GM12865 (cell line): ENCODE results near the gene CEACAM16.
"Not testable (repeated sequence)": the region's sequence is repeated elsewhere in the genome, so short reads cannot be mapped to it uniquely, and the experiment has no call there.

Source experiments
- DNase-seq: peaks from one replicate; pipeline ENCODE4 v3.0.0; 2010; ENCODE audit warnings: low read depth
- H3K4me3 ChIP-seq: 2 replicates; pipeline ENCODE4 v1.5.1; 2011; ENCODE audit warnings: mild to moderate bottlenecking, low read depth, low read length, control low read depth
- TF ChIP-seq, protein P1 (sequence below): IDR thresholded peaks from 2 replicates; pipeline ENCODE4 v1.5.1; 2011; ENCODE audit warnings: low read length, control low read depth, low read depth, inconsistent platforms; ENCODE audit not compliant: insufficient read depth; ENCODE audit errors: missing control alignments

Gene CEACAM16

DNA sequence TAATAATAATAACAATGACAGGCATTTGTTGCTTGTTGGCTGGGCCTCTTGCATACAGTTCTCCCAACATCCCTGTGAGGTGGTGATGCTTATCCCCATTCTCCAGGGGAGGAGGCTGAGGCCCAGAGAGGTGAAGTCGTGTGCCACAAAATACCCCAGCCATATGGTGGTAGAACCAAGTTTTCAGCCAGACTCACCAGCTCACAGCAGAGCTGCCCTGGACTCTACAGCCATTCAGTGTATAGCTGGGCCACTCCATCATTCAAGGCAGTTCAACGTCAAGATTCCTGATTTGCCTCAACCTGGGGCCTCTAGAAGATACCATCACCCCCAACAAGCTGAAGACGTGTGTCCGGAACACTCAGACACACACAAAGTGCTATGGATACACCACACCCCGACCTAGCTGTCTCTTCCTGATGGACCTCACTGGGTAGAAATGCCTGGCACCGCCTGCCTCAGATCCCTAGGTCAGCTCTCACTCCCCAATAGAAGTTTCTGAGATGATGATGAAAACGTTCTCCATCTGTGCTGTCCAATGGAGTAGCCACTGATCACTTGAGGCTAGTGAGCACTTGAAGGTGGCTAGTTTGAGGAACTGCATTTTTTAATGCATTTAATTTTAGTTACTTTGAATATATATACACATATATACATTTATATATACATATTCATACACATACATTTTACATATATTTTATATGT lies 31.9 kb upstream of the CEACAM16 start:
- TF ChIP-seq, protein P1, sequence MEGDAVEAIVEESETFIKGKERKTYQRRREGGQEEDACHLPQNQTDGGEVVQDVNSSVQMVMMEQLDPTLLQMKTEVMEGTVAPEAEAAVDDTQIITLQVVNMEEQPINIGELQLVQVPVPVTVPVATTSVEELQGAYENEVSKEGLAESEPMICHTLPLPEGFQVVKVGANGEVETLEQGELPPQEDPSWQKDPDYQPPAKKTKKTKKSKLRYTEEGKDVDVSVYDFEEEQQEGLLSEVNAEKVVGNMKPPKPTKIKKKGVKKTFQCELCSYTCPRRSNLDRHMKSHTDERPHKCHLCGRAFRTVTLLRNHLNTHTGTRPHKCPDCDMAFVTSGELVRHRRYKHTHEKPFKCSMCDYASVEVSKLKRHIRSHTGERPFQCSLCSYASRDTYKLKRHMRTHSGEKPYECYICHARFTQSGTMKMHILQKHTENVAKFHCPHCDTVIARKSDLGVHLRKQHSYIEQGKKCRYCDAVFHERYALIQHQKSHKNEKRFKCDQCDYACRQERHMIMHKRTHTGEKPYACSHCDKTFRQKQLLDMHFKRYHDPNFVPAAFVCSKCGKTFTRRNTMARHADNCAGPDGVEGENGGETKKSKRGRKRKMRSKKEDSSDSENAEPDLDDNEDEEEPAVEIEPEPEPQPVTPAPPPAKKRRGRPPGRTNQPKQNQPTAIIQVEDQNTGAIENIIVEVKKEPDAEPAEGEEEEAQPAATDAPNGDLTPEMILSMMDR: no peak
- no peak for DNase-seq
- no peak overlapping the region for H3K4me3 ChIP-seq

DNA sequence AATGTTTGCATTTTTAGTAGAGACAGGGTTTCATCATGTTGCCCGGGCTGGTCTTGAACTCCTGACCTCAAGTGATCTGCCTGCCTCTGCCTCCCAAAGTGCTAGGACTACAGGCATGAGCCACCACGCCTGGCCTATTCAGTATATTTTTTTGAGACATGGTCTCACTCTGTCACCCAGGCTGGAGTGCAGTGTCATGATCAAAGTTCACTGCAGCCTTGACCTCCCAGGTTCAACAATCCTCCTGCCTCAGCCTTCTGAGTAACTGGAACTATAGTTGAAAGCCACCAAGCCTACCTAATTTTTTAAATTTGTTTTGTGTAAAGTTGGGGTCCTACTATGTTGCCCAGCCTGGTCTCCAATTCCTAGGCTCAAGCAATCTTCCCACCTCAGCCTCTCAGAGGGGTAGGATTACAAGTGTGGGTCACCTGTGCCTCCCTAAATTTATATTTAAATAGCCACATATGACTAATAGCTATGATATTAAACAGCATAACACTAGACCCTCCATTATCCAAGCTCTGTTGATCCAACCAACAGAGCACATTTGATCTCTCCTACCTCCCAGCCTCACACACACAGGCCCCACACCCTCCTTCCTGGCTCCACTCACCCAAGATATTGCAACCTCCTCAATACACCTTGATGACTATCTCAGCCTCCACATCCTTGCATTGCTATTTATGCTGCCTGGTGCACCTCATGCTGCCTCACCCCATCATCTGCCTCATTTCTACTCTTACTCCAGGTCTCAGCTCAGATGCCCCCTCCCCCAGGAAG lies 29.8 kb upstream of the CEACAM16 start:
- H3K4me3 ChIP-seq: no peak overlapping the region
- no peak for DNase-seq
- TF ChIP-seq, protein P1: no peak

DNA sequence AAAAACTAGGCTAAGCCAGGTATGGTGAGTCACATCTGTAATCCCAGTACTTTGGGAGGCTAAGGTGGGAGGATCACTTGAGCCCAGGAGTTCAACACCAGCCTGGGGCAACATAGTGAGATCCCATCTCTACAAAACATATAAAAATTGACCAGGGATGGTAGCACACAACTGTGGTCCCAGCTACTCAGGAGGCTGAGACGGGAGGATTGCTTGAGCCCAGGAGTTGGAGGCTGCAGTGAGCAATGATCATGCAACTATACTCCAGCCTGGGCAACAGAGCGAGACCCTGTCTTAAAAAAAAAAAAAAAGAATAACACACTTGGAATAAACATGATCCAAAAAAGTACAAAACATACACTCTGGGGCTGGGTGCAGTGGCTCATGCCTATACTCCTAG lies 28.9 kb upstream of the CEACAM16 start:
- DNase-seq: not testable (repeated sequence)

DNA sequence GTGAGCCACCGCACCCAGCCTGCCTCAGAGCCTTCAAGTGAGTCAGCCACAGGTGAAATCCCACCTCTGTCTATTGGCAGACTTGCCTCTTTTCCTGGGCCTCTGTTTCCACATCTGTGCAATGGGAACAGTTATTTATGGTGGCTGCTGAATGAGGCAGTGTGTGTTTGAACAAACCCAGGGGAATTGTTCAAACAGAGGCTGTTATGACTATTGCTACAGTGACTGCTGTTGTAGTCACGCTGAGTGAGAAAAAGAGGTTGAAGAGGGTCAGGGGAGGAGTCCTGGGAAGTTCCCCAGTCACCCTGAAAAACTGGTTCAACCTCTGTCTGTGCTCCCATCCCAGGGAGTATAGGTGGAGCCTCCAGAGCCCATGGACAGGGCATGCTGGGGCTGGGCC lies 27.6 kb upstream of the CEACAM16 start, which contains the start of gene CEACAM19:
CEACAM19 (plus strand) TSS at position 83 of the 400 bp plus-strand sequence. CDS start 450 bp downstream, outside the sequence.
- TF ChIP-seq, protein P1: no peak
- peak; percentile 54 for DNase-seq
- H3K4me3 ChIP-seq: no peak within 1 kb of the TSS

More for the DNA sequence above, 28.9 kb upstream of the CEACAM16 start:
- H3K4me3 ChIP-seq: not testable (repeated sequence)

DNA sequence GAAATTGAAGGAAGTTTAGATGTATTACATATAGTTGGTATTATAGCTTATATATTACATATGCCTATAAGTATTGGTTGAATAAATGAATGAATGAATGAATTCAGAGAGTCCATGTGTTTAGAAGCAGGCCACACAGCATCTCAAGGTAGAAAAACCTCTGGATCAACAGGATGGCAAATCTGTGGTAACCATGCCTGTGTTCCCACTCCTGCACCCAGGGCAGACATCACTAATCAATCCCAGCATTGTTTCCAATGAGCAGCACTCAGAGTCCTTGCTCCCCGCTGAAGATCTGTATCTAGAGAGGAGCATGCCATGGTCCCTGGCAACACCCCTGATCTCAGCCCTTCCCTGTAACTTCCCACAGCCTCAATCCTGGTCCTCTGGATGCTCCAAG lies 26.7 kb upstream of the CEACAM16 start:
- no peak overlapping the region for H3K4me3 ChIP-seq
- TF ChIP-seq, protein P1: no peak
- DNase-seq: no peak

DNA sequence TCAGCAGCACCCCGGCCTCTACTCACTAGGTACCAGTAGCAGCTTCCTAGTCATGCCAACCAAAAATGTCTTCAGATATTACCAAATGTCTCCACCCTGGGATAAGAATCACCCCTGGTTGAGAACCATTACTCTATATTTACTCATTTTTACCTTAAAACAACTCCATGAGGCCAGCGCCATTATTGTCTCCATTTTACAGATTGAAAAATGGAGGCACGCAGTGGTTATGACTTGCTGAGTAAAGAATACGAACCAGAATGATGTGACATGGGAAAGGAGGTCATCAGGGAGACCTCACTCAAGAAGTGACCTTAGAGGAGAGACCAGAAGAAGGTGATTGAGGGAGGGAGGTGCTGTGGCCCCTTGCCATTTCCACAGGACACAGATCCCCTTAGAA lies 25.4 kb upstream of the CEACAM16 start:
- no peak overlapping the region for H3K4me3 ChIP-seq
- TF ChIP-seq, protein P1: no peak
- DNase-seq: no peak

DNA sequence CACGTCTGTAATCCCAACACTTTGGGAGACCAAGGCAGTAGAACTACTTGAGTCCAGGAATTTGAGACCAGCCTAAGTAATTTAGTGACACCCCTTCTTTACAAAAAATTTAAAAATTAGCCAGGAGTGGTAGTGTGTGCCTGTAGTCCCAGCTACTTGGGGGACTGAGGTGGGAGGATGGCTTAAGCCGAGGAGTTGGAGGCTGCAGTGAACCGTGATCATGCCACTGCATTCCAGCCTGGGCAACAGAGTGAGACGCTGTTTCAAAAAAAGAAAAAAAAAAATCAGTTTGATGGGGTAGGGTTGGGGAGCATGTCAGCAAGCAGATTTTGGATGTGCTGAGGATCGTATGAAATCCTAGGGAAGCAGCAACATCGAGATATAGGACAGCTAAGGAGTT lies 23.4 kb upstream of the CEACAM16 start:
- TF ChIP-seq, protein P1: no peak
- no peak overlapping the region for H3K4me3 ChIP-seq
- DNase-seq: no peak
